ENCODE results near the gene TSPAN1. TPM values are rescaled to one million over a fixed set of nuclear protein-coding genes. Genes with fewer than 3 reads are reported as not detected.
A peak's percentile ranks its signal among the peaks of the same experiment; 100 is the strongest.

Gene TSPAN1
- total RNA-seq, 1 experiment from 2014 or later: not detected

DNA sequence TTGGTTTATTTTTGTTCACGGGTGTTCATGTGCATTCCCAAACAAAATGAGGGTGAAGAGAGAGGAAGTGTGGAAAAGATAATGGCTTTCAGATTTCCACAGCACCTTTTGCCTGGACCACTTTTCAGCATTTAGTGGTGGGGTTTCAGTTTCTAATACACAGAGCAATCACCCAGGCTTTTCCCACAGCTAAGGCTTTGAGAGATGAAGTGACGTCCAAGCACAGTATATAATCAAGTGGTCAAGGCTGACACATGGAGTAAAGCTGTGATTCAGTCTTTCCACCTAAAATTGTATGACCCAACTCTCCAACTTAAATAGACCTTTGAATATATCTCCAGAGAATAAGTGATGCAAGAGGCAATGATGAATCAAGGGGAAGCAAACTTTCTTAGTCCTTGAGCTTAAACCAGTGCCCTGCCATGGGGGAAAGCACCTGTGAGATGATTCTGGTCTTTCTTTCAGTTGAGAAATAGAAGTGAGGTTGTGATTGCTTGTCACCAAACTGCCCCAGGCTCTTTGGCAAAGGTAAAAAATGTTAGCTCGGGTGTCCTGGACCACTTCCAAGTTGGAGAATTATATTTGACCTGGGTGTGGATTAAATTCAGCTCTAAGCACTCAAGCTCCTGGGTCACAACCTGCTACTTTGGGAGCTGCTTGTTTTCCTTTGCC lies 40.1 kb upstream of the TSPAN1 start:
- Histone ChIP-seq H3K27ac (ENCODE audit: low read depth, low read length, poor library complexity, severe bottlenecking) (peak overlapping the region; percentile 22), H3K27me3 (replicated peaks; ENCODE audit: insufficient read depth, low read depth, low read length, poor library complexity) (no peaks in the 10 kb centered on the region), H3K4me3 (ENCODE audit: low read depth, low read length, poor library complexity, severe bottlenecking) (no peak overlapping the region), H3K9me3 (ENCODE audit: low read depth, low read length, poor library complexity, severe bottlenecking) (no peaks in the 10 kb centered on the region), H3K4me1 (ENCODE audit: insufficient read depth, low read length, poor library complexity, severe bottlenecking) (peaks cover 22% of the 10 kb centered on the region), H3K36me3 (ENCODE audit: insufficient read depth, low read length, poor library complexity, severe bottlenecking) (no peaks in the 10 kb centered on the region)
- no peak for DNase-seq (ENCODE audit: low spot score)
- intact Hi-C loops (cut with micrococcal nuclease; ENCODE audit: unreplicated experiment): loop anchor here (5.0 kb wide), 1 partner anchor 97 kb away; no protein-coding TSS in a partner anchor
- ChIA-PET CTCF (no interaction called here), POLR2A (ENCODE audit: low non-redundant PET) (interaction anchor here (0.5 to 0.8 kb wide), 2 partner anchors 113 to 206 kb away, joined by 3 read pairs; partner anchors contain the start of gene RAD54L)
- no TSS peak for BruUV-seq (replicated peaks)
- TF ChIP-seq EZH2 (IDR thresholded peaks at IDR 0.05; ENCODE audit: borderline replicate concordance, low read depth, low read length, poor library complexity, severe bottlenecking): no peak
- TF ChIP-seq, protein P1, sequence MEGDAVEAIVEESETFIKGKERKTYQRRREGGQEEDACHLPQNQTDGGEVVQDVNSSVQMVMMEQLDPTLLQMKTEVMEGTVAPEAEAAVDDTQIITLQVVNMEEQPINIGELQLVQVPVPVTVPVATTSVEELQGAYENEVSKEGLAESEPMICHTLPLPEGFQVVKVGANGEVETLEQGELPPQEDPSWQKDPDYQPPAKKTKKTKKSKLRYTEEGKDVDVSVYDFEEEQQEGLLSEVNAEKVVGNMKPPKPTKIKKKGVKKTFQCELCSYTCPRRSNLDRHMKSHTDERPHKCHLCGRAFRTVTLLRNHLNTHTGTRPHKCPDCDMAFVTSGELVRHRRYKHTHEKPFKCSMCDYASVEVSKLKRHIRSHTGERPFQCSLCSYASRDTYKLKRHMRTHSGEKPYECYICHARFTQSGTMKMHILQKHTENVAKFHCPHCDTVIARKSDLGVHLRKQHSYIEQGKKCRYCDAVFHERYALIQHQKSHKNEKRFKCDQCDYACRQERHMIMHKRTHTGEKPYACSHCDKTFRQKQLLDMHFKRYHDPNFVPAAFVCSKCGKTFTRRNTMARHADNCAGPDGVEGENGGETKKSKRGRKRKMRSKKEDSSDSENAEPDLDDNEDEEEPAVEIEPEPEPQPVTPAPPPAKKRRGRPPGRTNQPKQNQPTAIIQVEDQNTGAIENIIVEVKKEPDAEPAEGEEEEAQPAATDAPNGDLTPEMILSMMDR (conservative IDR thresholded peaks at IDR 0.05; ENCODE audit: low read depth, low read length): no peak

DNA sequence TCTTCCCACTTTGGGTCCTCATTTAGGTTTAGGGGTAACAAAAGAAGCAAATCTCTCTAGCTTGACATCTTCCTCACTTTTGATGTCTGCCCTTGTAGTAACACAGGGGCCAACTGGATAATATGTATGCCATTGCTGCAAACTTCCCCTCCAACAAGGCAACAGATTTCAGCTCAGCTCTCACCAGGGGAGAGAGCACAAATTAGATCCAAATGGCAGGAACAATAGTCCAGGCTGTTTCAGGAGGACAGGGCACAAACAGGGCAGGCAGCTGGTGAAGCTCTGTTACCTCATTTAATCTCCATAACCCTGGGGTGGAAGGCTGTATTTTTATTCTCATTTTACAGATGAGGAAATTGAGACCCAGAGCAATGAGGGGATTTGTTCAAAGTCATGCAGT lies 38.2 kb upstream of the TSPAN1 start:
- Histone ChIP-seq H3K4me3 (ENCODE audit: low read depth, low read length, poor library complexity, severe bottlenecking) (no peak overlapping the region), H3K4me1 (ENCODE audit: insufficient read depth, low read length, poor library complexity, severe bottlenecking) (peaks cover 18% of the 10 kb centered on the region), H3K9me3 (ENCODE audit: low read depth, low read length, poor library complexity, severe bottlenecking) (no peaks in the 10 kb centered on the region), H3K27me3 (replicated peaks; ENCODE audit: insufficient read depth, low read depth, low read length, poor library complexity) (no peaks in the 10 kb centered on the region), H3K27ac (ENCODE audit: low read depth, low read length, poor library complexity, severe bottlenecking) (no peak overlapping the region), H3K36me3 (ENCODE audit: insufficient read depth, low read length, poor library complexity, severe bottlenecking) (no peaks in the 10 kb centered on the region)
- TF ChIP-seq, protein P1 (conservative IDR thresholded peaks at IDR 0.05; ENCODE audit: low read depth, low read length): no peak
- TF ChIP-seq EZH2 (IDR thresholded peaks at IDR 0.05; ENCODE audit: borderline replicate concordance, low read depth, low read length, poor library complexity, severe bottlenecking): no peak
- ChIA-PET POLR2A (ENCODE audit: low non-redundant PET) (no interaction called here), CTCF (no interaction called here)
- BruUV-seq (replicated peaks): no TSS peak
- no peak for DNase-seq (ENCODE audit: low spot score)
- intact Hi-C loops (cut with micrococcal nuclease; ENCODE audit: unreplicated experiment): no loop called here

DNA sequence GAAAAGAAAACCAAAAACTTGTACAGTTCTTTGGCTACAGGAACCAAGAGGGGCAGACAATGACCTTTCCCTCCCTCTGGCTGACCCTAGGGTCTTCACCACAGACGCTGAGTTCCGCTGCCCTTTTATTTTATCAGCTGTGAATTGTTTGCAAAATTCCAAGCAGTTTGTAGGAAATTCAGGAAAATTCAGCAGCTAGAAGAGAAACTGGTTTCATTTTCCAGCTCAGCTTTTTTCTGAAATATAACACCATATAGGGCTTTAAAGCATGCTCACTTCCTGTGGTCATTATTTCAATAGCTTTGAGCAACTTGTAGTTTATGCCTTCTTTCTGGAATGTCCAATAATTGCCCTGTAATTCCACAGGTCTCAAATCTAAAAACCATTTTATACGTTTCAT lies 37.0 kb upstream of the TSPAN1 start:
- intact Hi-C loops (cut with micrococcal nuclease; ENCODE audit: unreplicated experiment): no loop called here
- no peak overlapping the region for H3K27ac ChIP-seq (ENCODE audit: low read depth, low read length, poor library complexity, severe bottlenecking)
- POLR2A ChIA-PET (ENCODE audit: low non-redundant PET): no interaction called here

More for the DNA sequence above, 37.0 kb upstream of the TSPAN1 start:
- no peak for DNase-seq (ENCODE audit: low spot score)
- no peaks in the 10 kb centered on the region for H3K36me3 ChIP-seq (ENCODE audit: insufficient read depth, low read length, poor library complexity, severe bottlenecking)
- CTCF ChIA-PET: interaction anchor here (0.5 kb wide), 1 partner anchor 86 kb away, joined by 3 read pairs; no protein-coding TSS in a partner anchor
- no peaks in the 10 kb centered on the region for H3K27me3 ChIP-seq (replicated peaks; ENCODE audit: insufficient read depth, low read depth, low read length, poor library complexity)
- H3K9me3 ChIP-seq (ENCODE audit: low read depth, low read length, poor library complexity, severe bottlenecking): no peaks in the 10 kb centered on the region
- TF ChIP-seq, protein P1 (conservative IDR thresholded peaks at IDR 0.05; ENCODE audit: low read depth, low read length): no peak
- TF ChIP-seq EZH2 (IDR thresholded peaks at IDR 0.05; ENCODE audit: borderline replicate concordance, low read depth, low read length, poor library complexity, severe bottlenecking): no peak
- no TSS peak for BruUV-seq (replicated peaks)
- peaks cover 18% of the 10 kb centered on the region for H3K4me1 ChIP-seq (ENCODE audit: insufficient read depth, low read length, poor library complexity, severe bottlenecking)
- no peak overlapping the region for H3K4me3 ChIP-seq (ENCODE audit: low read depth, low read length, poor library complexity, severe bottlenecking)
